AG04449 (cell line): ENCODE data around the gene ZNF536.
"Not testable (repeated sequence)": the region's sequence is repeated elsewhere in the genome, so short reads cannot be mapped to it uniquely, and the experiment has no call there.

ENCODE experiments used
- CTCF ChIA-PET: fragments of 350-600 bp; formaldehyde crosslinking; extraction: SDS; loops from one replicate; lab custom pipeline; 2021; ENCODE audit warnings: antibody characterized with exemption; lab: Yijun Ruan, JAX
- POLR2A ChIA-PET: fragments of 400-600, 350-600 bp; formaldehyde crosslinking; extraction: SDS; loops from one replicate; lab custom pipeline; 2020; ENCODE audit warnings: antibody characterized with exemption, inconsistent platforms; lab: Yijun Ruan, JAX
- DNase-seq: peaks from one replicate; pipeline ENCODE4 v3.0.0-alpha.2; 2010; ENCODE audit warnings: low read depth, low spot score
- H3K4me3 ChIP-seq: 2 replicates; pipeline ENCODE4 v1.5.1; 2011; ENCODE audit warnings: low read depth, mild to moderate bottlenecking, control low read depth, low read length
- TF ChIP-seq, protein P1 (sequence below): IDR thresholded peaks from one replicate; pipeline ENCODE4 v1.5.1; 2011; ENCODE audit warnings: mild to moderate bottlenecking, moderate library complexity, low read length, control low read depth, inconsistent platforms; ENCODE audit not compliant: insufficient read depth; ENCODE audit errors: missing control alignments

The ZNF536 gene

GRCh38 chr19:30394481-30395151, 22.4 kb downstream of the ZNF536 start:
- ChIA-PET POLR2A (no interaction called here), CTCF (no interaction called here)
- no peak for DNase-seq
- TF ChIP-seq, protein P1, sequence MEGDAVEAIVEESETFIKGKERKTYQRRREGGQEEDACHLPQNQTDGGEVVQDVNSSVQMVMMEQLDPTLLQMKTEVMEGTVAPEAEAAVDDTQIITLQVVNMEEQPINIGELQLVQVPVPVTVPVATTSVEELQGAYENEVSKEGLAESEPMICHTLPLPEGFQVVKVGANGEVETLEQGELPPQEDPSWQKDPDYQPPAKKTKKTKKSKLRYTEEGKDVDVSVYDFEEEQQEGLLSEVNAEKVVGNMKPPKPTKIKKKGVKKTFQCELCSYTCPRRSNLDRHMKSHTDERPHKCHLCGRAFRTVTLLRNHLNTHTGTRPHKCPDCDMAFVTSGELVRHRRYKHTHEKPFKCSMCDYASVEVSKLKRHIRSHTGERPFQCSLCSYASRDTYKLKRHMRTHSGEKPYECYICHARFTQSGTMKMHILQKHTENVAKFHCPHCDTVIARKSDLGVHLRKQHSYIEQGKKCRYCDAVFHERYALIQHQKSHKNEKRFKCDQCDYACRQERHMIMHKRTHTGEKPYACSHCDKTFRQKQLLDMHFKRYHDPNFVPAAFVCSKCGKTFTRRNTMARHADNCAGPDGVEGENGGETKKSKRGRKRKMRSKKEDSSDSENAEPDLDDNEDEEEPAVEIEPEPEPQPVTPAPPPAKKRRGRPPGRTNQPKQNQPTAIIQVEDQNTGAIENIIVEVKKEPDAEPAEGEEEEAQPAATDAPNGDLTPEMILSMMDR, result no peak
- H3K4me3 ChIP-seq, result no peak overlapping the region

DNA sequence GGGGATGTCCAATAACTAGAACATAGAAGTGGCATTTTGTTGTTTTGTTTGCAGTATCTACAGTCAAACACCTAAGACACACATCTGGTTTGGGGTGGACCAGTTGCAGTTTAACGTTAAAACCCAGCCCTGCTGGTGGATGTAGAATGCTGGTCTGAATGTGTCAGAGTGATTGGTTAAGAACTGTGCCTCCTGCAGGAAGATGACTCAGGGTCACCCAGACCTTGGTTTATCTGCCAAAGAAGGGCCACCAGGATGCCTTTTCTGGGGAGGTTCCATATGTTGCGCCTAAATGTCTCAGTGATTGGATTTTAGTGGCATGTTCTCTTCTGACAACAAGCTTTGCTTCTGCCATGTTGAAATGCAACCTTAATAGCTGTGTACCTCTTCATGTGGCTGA, 23.1 kb downstream of the ZNF536 start:
- CTCF ChIA-PET, result no interaction called here

DNA sequence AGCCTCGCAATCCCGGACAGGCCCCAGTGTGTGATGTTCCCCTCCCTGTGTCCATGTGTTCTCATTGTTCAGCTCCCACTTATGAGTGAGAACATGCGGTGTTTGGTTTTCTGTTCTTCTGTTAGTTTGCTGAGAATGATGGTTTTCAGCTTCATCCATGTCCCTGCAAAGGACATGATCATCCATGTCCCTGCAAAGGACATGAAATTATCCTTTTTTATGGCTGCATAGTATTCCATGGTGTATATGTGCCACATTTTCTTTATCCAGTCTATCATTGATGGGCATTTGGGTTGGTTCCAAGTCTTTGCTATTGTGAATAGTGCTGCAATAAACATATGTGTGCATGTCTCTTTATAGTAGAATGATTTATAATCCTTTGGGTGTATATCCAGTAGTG, 26.4 kb downstream of the ZNF536 start:
- DNase-seq, POLR2A ChIA-PET, CTCF ChIA-PET, H3K4me3 ChIP-seq: not testable (repeated sequence)

More for the DNA sequence above, 23.1 kb downstream of the ZNF536 start:
- no peak overlapping the region for H3K4me3 ChIP-seq
- TF ChIP-seq, protein P1, result no peak
- POLR2A ChIA-PET, result no interaction called here
- DNase-seq, result no peak

GRCh38 chr19:30401956-30402355, 29.8 kb downstream of the ZNF536 start:
- TF ChIP-seq, protein P1, result no peak
- no peak for DNase-seq
- ChIA-PET POLR2A (no interaction called here), CTCF (no interaction called here)
- no peak overlapping the region for H3K4me3 ChIP-seq

DNA sequence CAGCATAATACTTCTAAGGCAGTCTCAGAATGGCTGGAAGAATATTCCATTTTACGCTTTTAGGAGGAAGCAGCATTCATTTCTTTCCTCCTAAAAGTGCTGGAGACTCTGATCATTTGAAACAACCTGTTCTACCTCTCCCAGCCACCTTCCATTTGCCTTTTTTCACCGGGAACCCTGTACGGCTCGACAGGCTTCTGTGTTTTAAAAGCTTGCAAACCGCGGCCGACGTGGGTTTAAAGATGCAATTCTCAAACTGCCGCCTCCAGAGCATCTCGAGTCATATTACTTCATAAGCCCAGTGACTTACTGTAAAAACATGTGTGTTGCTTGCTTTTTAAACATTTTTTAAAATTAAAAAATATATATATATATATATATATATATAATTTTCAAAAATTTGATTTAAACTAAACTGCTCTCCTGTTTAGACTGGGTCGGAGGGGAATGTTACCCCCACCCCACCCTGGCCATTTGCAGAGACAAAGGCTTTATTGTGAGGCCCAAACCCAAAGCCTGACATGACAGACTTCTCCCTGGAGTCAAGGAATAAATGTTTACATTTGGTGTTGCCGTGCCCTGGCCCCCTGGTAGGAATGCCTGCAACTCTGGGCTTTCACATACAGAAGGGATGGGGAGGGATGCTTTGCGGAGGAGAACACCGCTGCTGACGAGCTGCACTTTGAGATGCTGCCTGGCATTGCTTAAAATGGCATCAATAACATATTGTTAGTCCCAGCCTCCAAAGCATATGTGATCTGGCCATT, 30.4 kb downstream of the ZNF536 start:
- ChIA-PET CTCF (no interaction called here), POLR2A (no interaction called here)
- TF ChIP-seq, protein P1, result no peak
- no peak overlapping the region for H3K4me3 ChIP-seq
- DNase-seq, result no peak

- POLR2A ChIA-PET, result no interaction called here
- CTCF ChIA-PET, result no interaction called here
Measured at GRCh38 chr19:30403203-30403985, 31.2 kb downstream of the ZNF536 start.

More at GRCh38 chr19:30403203-30403985, 31.2 kb downstream of the ZNF536 start:
- TF ChIP-seq, protein P1, result no peak
- DNase-seq, result no peak
- H3K4me3 ChIP-seq, result no peak overlapping the region
